Ishikawa (cell line): ENCODE data around the gene METTL22.

Experiments
- CEBPB ChIP-seq: IDR thresholded peaks from 2 replicates; pipeline ENCODE4 v1.6.1; 2012
- EP300 ChIP-seq: IDR thresholded peaks from 2 replicates; pipeline ENCODE4 v1.6.1; 2012; ENCODE audit warnings: borderline replicate concordance
- RAD21 ChIP-seq: IDR thresholded peaks from 2 replicates; pipeline ENCODE4 v1.6.1; 2012; ENCODE audit warnings: low read depth
- TAF1 ChIP-seq: IDR thresholded peaks from 2 replicates; pipeline ENCODE4 v1.6.1; 2012; ENCODE audit warnings: low read depth, mild to moderate bottlenecking
- TCF12 ChIP-seq: IDR thresholded peaks from 2 replicates; pipeline ENCODE4 v1.6.1; 2012; ENCODE audit warnings: low read depth
- TEAD4 ChIP-seq: IDR thresholded peaks from 2 replicates; pipeline ENCODE4 v1.6.1; 2012
- YY1 ChIP-seq: IDR thresholded peaks from 2 replicates; pipeline ENCODE4 v1.6.1; 2012; ENCODE audit warnings: low read depth
- TF ChIP-seq, protein P1 (sequence below): IDR thresholded peaks from 2 replicates; pipeline ENCODE4 v1.6.1; 2012
- TF ChIP-seq, protein P2 (sequence below): IDR thresholded peaks from 2 replicates; pipeline ENCODE4 v1.6.1; 2012; ENCODE audit warnings: low read depth, mild to moderate bottlenecking
- TF ChIP-seq, protein P3 (sequence below): IDR thresholded peaks from 2 replicates; pipeline ENCODE4 v1.6.1; 2012

DNA sequence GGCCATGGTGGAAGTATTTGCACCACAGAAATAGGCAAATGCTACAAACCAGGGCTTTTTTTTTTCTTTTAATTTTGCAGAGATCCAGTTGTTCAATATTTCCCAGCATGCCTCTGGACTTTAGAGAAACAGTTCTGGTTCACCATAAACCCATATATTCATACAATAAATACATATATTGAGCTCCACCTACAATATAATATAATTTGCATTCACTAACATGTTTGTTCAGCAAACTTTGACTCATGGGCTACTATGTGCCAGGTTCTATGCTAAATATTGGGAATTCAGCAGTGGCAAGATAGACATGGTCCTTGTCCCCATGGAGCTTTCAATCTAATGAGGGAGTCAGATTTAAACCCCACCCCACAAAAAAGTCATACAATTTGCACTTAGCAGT is 34.4 kb upstream of the METTL22 start:
- no peak for TF ChIP-seq RAD21
- TF ChIP-seq, protein P1, sequence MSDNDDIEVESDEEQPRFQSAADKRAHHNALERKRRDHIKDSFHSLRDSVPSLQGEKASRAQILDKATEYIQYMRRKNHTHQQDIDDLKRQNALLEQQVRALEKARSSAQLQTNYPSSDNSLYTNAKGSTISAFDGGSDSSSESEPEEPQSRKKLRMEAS, result no peak
- TF ChIP-seq, protein P2, sequence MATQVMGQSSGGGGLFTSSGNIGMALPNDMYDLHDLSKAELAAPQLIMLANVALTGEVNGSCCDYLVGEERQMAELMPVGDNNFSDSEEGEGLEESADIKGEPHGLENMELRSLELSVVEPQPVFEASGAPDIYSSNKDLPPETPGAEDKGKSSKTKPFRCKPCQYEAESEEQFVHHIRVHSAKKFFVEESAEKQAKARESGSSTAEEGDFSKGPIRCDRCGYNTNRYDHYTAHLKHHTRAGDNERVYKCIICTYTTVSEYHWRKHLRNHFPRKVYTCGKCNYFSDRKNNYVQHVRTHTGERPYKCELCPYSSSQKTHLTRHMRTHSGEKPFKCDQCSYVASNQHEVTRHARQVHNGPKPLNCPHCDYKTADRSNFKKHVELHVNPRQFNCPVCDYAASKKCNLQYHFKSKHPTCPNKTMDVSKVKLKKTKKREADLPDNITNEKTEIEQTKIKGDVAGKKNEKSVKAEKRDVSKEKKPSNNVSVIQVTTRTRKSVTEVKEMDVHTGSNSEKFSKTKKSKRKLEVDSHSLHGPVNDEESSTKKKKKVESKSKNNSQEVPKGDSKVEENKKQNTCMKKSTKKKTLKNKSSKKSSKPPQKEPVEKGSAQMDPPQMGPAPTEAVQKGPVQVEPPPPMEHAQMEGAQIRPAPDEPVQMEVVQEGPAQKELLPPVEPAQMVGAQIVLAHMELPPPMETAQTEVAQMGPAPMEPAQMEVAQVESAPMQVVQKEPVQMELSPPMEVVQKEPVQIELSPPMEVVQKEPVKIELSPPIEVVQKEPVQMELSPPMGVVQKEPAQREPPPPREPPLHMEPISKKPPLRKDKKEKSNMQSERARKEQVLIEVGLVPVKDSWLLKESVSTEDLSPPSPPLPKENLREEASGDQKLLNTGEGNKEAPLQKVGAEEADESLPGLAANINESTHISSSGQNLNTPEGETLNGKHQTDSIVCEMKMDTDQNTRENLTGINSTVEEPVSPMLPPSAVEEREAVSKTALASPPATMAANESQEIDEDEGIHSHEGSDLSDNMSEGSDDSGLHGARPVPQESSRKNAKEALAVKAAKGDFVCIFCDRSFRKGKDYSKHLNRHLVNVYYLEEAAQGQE, result no peak
- no peak for TF ChIP-seq TAF1
- no peak for TF ChIP-seq YY1
- TF ChIP-seq EP300, result no peak
- TF ChIP-seq TCF12, result no peak
- TF ChIP-seq TEAD4, result no peak
- TF ChIP-seq, protein P3, sequence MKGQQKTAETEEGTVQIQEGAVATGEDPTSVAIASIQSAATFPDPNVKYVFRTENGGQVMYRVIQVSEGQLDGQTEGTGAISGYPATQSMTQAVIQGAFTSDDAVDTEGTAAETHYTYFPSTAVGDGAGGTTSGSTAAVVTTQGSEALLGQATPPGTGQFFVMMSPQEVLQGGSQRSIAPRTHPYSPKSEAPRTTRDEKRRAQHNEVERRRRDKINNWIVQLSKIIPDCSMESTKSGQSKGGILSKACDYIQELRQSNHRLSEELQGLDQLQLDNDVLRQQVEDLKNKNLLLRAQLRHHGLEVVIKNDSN, result no peak
- TF ChIP-seq CEBPB, result no peak
